Hypothalamus (tissue), 51 donors: Measurements from ENCODE around the gene EVC.
"Not testable (repeated sequence)": the region's sequence is repeated elsewhere in the genome, so short reads cannot be mapped to it uniquely, and the experiment has no call there.

Experiments used
- DNase-seq, 51 donors: peaks; one replicate each; lab custom pipeline; 2025; lab: John Stamatoyannopoulos, UW

Gene EVC

DNA sequence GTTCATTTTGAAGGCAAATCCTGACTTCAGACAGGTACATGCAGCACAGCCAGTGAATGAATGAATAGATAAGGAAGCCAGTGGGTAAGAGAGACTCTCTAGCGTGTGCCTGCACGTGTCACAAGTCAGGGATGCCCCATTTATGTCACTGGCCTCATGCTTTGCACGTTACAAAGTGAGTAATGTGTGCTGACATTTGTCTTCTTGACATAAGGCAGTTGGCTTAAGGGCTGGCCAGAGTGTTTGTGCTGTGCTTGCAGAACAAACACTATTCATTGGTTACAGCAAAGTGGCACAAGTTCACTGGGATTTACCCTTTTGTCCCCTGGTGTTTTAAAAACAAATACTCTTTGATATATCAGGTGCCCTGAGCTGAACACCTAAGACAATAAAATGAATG is 125.9 kb downstream of the EVC start:
- DNase-seq: no peak

DNA sequence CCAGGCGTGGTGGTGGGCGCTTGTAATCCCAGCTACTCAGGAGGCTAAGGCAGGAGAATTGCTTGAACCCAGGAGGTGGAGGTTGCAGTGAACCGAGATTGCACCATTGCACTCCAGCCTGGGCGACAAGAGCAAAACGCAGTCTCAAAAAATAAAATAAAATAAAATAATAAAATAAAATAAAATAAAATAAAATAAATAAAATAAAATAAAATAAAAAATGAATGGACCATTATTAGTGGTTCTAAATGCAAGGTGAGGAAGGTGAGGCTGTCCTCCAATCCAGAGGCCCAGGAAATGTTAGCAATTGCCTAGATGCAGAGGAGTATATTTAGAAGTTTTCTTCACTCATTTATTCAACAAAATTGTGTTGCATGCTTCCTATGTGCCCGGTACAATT is 126.5 kb downstream of the EVC start:
- not testable (repeated sequence) for DNase-seq

DNA sequence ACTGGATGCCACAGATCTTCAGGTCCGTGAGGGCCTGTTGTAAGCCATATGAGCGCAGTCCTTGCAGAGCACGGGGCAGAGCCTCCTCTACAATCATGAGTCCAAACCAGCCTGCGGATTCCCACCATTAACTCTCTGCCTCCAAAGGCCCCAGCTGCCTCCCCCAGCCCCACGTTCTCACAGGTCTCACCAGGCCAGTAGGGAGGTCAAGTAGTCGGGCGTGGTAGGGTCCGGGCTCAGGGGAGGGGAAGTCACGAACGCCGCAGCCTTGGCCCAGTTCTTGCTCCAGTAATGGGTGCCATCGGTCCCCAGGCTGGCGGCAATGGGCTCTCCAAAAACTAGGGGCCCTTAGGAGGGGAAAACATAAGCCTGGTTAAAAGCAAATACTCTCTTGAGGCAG is 128.3 kb downstream of the EVC start:
- no peak for DNase-seq

DNA sequence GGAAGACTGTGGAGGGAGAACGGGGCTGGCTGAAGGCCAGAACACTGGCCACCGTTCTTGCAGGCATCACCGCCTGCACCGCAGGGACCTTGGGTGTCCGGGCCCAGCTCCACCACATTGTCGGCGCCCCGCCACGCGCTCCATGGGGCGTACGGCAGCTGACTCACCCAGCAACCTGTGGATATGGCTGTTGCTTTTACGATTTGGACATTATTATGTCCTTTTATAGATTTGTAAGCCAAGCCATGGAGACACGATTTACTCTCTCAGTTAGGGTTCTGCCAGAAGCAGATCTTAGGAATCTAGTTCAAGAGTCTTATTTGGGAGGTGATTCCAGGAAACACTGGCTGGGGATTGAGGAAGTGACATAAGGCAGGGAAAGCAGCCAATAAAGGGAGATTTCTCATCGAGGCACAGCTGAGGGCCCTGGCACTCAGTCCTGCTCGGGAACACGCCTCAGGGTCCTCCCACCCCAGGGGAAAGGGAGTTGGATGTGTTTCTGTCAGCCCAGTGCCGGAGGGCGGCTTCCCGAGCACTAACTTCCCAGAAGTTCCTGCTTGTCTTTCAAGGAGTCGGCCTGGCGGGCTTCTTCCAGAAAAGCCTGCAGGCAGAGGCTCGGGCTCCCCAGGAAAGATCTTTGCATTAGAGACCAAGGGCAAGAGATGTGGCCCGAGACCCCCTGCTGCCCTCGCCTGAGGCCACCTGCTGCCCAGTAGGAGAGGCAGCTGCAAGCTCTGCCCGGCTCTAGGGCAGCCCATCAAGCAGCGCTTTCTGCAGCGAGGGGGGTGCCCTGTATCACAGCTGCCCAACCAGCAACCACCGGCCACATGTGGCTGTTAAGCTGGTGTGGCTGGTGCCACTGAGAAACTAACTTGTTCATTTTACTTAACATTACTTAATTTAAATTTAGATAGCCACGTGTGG is 129.0 kb downstream of the EVC start:
- DNase-seq: peak in 10 of 51 donors; percentile 7 to 51 (median 24)

DNA sequence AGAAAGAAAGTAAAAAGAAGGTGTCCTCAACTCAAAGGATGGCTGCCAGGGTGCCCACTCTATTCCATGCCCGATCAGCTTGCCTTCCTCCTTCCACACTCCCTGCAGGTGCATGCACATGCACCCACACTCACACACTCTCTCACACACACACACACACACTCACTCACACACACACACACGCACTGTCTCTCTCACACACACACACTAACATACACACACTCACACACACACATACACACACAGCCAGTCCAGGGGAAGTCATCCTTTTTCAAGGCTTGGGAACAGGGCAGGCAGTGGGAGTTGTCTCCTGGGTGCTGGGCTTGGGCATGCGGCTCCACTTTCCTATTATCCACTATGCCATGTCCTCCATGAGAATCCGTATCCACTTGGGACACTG is 131.5 kb downstream of the EVC start:
- DNase-seq: no peak

DNA sequence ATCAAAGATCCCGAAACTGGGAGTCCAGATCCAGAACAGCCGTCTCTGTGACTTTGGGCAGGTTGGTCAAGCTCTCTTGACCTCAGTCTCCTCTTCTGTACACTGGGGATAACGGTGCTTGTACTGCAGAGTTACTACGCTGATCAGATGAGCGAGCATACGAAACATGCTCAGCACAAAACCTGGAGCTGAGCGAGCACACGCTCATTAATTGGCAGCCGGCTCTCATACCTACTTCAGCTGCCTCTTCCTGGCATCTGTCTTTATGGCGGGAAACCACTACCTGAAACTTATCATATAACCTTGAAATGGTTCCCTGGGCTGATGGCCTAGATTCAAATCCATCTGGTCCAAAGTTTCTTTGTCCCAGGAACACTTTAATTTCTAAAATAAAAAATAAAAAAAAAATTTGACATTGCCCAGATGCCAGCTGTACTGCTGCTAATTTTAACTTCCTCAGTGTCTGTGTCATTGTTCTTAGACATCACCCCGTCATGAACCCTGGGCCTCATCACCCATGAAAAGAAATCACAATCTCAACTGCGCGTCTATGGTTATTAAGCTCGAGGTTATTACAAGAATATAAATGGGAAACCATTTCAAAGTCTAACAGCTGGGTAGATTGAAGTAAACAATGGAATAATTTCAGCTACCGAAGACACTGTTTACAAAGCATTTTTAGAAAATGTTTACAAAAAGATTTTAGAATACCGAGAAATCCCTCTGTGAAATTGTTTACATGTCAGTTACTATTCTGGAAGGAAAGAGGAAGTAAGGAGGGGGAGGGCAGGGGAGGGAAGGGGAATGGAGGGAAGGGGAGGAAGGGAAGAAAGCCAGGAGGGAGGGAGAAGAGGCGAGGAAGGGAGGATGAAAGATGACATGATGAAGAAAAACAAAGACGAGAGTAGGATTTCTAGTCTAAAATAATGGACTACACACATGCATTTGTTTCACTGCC is 132.9 kb downstream of the EVC start:
- DNase-seq: no peak

DNA sequence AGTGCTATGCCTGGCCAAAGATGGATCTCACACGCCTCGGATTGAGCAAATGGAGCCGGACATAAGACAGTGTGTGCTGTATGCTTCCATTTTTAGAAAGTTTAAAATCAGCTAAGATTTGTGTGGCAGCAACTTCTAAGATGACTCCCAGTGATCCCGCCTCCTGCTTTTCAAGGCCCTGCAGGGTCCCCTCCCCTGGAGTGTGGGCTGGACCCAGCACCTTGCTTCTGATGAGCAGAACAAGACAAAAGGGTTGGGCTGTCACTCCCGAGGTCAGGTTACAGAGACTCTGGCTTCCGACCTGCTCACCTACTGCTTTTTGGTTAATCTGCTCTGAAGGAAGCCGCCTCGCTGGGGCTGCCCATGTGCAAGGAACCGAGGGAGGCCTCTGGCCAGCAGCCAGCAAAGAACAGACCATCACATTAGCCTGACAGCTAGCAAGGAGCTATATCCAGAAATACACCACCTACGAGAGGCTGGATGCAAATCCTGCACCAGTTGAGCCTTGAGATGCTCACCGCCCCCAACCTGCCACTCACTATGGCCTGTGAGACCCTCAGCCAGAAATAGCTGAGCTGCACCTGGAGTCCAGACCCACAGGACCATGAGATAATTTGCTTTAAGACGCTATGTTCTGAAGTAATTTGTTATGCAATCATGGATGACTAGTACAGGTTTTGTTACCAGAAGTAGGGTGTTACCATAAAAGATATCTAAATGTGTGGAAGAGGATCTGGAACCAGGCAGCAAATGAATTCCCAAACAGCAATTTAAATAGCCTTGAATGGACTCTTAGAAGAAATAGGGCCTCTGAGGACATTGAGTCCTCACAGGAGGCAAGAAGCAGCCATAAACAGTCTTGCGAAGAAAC is 134.3 kb downstream of the EVC start:
- peak in 2 of 51 donors; percentile 10 to 22 for DNase-seq

DNA sequence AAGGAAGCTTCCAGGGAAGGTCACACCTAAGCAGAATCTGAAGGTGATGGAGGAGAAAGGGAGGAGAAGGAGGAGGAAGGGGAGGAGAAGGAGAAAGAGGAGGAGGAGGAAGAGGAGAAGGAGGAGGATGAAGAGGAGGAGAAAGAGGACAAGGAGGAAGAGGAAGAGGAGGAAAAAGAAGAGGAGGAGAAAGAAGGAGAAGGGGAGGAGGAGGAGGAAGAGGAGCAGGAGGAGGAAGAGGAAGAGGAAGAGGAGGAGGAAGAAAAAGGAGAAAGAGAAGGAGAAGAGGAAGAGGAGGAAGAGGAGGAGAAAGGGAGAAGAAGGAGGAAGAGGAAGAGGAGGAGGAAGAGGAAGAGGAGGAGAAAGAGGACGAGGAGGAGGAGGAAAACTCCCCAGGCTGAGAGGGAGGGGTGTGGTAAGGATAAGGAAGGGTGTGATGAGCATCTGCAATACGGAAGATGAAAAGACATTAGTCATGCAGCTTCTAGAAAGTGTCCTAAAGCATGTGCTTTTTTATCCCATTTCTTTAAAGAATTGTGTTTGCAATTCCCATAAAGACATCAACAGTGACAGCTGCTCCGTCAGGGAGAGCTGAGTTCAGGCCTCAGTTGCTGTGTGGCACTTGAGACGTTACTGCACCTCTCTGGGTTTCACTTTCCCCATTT is 140.8 kb downstream of the EVC start:
- DNase-seq: no peak

DNA sequence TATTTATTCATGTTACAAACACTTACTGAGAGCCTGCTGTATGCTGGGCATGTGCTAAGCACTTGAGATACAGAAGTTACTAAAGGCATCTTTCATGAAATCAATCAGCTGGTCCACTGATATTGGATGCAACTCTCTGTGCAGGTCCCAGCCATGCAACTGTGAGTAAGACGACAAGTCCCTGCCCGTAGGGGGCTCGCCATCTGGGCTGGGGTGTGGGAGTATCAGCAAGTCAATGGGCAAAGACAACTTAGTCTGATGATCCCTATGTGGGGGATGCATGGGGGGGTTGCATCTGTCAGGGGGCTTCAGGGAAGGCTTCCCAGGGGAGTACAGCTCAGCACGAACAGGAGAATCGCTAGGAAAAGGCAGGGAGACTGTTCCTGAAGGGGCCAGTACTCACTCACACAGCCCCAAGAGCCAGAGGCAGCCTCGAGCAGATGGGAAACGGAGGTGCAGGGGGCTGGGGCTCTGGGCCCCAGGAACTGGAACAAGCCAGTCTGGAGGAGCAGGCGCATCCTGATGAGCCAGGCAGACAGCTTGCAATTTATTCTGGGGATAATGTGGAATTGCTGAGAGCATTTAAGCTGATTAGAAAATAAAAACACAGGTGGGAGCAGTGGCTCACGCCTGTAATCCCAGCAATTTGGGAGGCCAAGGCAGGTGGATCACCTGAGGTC is 141.7 kb downstream of the EVC start:
- DNase-seq: no peak

DNA sequence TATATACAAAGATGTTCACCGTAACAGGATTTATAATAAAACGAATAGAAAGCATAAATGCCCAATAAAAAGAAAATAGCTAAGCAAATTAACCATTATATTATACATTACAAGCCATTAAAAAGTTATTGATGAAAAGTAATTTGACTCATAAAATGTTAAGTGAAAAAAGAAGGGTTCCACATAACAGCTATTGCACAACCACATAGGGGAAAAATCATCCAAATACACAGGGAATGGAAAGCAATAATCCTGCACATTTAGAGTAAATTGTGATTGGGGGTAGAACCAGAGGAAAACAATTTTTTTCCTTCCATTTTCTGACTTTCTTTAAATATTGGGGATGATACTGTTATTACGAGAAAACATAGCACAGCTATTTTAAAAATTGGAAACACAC is 143.9 kb downstream of the EVC start:
- DNase-seq: no peak

DNA sequence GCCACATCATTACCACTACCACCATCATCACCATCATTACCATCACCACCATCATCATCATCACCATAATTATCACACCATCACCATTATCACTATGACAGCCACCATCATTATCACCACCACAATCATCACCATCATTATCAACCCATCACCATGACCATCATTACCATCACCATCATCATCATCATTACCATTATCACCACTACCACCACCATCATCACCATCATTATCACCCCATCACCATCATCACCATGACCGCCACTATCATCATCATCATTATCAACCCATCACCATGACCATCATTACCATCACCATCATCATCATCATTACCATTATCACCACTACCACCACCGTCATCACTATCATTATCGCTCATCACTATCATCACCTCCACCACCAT is 145.4 kb downstream of the EVC start:
- DNase-seq: not testable (repeated sequence)

DNA sequence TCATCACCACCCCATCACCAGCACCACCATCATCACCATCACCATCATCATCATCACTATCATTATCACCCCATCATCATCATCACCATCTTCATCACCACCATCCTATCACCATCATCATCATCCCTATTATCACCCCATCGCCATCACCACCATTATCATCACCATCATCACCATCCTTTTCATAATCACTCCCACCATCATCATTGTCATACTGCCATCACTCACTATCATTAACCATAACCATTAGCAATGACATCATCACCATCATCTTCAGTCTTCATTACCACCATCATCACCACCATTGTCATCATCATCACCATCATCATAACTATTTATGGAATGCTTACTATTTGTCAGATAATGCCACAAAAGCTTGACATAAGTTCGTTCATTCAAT is 146.2 kb downstream of the EVC start:
- no peak for DNase-seq

DNA sequence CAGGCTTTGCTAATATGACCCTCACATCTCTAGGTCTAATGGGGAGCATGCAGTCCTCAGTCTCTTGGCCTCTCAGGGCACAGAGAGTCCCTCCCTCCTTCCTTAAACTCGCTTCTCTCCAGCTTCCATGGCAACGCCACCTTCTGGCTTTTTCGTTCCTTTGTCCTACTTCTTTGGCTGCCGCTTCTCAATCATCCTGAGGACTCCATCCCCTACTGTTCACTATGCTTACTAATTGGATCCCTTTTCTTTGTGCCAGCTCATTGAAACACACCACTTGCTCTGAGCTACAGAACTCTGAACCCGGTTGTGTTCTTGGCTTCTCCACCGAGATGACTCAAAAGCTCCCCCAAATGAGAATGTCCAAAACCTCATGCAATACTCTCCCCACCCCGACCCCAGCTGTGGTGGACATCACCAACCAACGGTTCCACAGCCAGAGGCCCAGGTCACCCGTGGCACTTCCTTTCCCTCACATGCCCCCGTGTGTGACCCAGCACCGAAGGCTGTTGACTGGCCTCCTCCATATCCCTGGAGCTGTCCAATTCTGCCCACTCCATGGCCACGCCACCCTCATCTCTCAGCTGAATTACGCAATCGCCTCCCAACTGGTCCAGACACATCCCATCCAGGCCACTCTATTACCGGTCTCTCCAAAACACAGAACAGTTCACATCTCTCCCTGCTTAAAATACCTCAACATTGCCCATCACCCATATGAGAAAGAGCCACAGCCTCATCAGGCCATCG is 147.2 kb downstream of the EVC start:
- DNase-seq: peak in 13 of 51 donors; percentile 4 to 54 (median 28)

DNA sequence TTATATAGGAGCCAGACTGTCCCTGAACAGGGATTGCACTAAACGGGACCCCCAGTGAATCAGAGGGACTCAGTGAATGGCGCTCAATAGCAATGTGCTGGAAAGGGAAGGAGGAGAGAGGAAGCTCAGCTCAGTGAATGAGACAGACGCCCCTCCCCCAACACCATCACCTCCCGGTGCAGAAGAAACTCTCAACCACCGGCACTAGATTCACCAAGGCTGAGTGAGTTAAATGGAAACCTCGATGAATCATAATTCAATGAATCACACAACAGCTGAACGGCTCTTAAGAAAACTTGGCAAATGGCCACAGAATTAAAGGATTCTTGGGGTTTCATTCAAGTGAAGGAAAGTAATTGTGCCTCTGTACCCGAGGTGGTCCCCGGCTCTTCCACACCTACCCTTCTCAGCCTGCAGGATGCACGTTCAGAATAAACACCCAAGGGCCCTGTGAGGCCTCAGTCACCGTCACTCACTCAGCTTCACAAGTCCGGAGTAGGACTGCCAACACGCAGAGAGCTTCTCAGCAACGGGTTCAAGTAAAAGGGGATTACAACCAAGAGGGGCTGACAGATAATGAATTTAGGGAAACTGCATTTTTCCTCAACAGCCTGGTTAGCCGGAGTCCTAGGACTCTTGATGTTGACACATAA is 152.6 kb downstream of the EVC start:
- DNase-seq: peak in 5 of 51 donors; percentile 9 to 65 (median 47)
